Left forelimb (tissue), 1 donor: ENCODE data around the gene MIPOL1.
"Not testable (repeated sequence)": the region's sequence is repeated elsewhere in the genome, so short reads cannot be mapped to it uniquely, and the experiment has no call there.

Source experiments
- DNase-seq: peaks from one replicate; pipeline ENCODE4 v3.0.0-alpha.2; 2018; ENCODE audit warnings: low spot score

The MIPOL1 gene

DNA sequence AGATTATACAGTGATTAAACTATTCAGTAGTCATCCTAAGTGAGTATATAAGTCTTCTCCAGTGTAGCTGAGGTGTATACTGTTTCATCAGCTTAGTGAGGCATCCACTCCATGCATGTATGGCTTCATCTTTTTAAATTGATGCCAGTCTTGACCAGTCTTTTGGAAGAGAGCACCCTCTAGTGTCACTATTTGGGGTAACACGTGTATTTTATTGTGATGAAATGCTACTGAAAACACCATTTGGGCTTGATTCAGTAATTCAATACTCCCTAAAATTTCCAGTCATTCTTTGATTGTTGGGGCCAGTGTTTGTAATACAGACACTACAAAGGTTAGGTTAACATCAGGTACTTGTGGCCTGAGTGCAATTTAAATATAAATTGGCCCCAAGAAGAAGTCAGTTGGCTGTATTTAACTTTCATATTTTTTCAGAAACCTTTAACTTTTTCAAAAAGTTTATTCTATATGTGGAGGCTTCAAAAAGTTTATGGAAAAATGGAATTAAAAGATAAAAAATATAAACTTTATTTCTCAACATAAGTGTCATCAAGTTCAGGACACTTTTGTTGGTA is 35.3 kb downstream of the MIPOL1 start:
- no peak for DNase-seq

DNA sequence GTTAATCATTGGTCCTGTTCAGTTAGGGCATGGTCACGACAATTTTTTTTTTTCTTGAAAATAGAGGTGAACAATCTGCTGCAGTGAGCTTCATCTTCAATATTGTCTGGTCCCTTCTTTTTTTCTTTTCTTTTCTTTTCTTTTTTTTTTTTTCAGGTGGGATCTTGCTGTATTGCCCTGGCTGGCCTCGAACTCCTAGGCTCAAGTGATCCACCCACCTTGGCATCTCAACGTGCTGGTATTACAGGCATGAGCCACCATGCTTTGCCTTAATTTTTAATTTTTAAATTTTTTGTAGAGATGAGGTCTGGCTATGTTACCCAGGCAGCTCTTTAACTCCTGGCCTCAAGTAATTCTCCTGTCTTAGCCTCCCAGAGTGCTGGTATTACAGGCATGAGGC is 36.5 kb downstream of the MIPOL1 start:
- no peak for DNase-seq

DNA sequence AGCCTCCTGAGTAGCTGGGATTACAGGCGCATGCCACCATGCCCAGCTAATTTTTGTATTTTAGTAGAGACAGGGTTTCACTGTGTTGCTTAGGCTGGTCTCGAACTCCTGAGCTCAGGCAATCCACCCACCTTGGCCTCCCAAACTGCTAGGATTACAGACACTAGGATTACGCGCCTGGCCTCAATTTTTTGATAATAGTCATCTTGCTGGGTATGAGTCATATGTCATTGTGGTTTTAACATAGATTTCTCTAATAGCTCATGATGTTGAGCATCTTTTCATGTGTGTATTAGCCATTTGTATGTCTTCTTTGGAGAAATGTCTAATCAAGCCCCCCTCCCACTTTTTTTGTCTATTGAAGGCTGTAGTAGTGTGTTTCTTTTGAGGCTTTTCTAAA is 38.3 kb downstream of the MIPOL1 start:
- not testable (repeated sequence) for DNase-seq

GRCh38 chr14:37237094-37237493 is 39.4 kb downstream of the MIPOL1 start:
- DNase-seq = no peak

DNA sequence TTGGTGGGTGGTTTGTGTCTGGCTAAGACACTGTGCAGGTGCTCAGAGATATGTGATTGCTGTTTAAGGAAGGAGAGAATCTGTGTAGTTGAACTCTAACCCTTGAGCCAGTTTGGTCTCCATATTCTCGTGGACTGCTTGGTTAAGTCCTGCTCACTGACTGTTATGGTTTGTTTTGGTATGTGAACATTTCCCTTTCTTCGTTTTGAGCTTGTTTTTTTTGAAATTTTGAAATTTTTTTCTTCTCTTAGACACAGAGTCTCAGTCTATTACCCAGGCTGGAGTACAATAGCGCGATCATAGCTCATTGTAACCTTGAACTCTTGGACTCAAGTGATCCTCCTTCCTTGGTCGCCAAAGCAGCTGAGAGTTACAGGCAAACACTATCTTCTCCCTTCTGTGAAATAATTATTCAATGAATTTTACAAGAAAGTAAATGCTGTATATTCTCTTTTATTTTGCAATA is 40.0 kb downstream of the MIPOL1 start:
- DNase-seq = no peak

DNA sequence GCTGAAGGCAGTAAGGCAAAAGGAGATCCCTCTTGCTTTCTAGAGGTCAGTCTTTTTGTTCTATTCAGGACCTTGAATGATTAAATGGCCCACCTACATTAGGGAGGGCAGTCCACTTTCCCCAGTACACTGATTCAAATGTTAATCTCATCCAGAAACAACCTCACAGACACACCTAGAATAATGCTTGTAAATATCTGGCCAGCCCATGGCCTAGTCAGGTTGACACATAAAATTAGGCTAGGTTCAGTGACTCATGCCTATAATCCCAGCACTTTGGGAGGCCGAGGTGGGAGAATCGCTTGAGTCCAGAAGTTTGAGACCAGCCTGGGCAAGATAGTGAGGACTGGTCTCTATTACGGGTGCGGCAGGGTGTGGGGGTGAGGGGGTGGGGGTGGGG is 43.5 kb downstream of the MIPOL1 start:
- no peak for DNase-seq

DNA sequence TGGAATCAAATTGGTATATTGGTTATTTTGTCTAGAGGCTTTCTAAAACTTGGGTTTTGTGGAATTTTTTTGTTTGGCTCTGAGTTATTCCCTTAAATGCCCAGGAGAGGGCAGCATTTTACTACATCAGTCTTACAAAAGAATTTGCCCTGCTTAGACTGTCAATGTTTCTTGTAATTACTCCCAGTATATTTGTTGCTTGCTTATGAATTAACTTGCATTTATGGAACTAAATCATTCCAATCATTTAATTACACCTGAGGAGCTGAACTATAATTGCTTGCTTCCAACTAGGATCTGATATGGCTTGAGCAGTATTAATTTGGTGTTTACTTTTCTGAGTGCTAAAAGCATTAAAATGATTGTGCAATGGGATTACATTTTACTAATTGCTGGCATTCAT is 48.7 kb downstream of the MIPOL1 start:
- no peak for DNase-seq

DNA sequence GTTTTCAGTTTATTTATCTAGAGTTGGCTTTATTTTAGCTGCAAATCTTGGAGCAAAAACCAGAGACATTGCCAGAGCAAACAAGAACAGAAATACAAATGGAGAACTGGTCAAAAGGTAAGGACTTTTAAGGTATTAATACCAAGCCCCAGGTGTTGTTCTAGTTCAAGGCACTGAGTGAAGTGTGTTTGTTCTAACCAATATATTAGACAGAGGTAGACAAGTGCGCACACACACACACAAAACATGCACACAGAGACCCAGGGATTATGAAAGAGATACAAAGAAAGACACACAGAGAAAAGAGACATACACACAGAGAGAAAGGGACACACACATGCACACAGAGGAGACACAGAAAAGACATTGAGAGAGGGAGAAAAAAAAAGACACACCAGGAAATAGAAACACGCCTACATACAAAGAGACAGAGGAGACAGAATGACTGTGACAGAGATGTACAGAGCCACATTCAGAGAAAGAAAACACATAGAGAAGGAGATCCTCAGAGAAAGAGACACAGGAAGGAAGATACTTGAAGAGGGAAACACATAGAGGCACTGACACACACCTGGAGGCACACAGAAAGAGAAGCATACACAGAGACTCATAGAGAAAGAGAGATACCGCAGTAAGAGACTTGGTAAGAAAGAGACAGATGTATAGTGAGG is 50.2 kb downstream of the MIPOL1 start:
- no peak for DNase-seq

- DNase-seq = no peak
Measured at GRCh38 chr14:37251775-37252174, 54.0 kb downstream of the MIPOL1 start.

GRCh38 chr14:37252434-37252833 is 54.7 kb downstream of the MIPOL1 start:
- DNase-seq = no peak

- DNase-seq = no peak
Measured at GRCh38 chr14:37253905-37254304, 56.2 kb downstream of the MIPOL1 start.

GRCh38 chr14:37254411-37254947 is 56.7 kb downstream of the MIPOL1 start:
- no peak for DNase-seq

DNA sequence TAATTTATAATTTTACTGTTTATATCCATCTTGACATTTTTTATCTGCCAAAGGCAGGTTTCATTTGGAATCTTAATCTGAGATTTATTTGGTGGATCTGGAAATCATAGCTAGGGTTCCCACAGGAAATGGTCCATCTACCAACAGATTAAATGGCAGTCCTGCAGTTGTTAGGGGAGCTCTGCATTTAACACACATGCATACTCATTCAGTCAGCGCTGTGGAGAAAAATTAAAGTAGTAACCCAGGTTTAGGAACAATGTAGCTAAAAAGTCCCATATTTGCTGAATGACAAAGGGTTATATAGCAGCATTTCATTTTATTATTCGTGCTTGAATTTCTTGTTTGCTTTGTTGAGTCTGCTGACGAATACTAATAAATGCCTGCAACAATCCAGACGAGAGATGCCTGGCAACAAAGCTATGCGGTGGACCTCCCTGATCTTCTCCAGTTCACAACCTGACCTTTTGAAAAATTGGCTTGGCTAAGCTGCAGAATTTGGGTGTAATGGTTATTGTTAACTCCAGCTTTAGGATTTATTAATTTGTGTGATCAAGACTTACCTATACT is 59.8 kb downstream of the MIPOL1 start:
- DNase-seq = no peak

GRCh38 chr14:37262649-37263048 is 64.9 kb downstream of the MIPOL1 start:
- DNase-seq = no peak

DNA sequence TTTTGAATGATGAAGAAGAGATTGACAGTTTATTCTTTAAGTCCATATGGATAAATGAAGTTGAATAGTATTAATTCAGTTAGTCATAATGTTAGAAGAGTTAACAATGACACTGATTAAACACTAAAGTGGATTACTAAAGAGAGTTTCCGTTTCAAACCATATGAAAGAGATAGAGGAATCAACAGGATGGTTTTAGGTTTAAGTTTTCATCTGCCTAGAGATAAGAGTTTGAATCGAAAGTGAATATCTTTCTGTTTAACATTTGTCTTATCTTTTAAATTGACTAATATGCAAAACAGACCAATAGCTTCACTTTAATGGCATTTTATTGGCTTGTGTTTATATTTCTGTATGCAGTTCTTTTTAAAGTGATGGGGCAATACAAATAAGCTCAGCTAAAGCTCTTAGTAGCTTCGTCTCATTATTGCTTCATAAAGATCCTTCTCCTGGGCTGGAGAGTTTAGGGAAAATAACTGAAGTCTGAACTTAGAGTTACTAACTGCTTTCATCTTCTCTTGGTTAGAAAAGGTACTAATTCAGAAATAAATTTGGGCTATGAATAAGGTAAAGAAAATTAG is 66.0 kb downstream of the MIPOL1 start:
- no peak for DNase-seq

- no peak for DNase-seq
Measured at GRCh38 chr14:37268788-37269187, 71.1 kb downstream of the MIPOL1 start.

GRCh38 chr14:37270629-37271028 is 72.9 kb downstream of the MIPOL1 start:
- DNase-seq = no peak

GRCh38 chr14:37272569-37272968 is 74.8 kb downstream of the MIPOL1 start:
- no peak for DNase-seq

DNA sequence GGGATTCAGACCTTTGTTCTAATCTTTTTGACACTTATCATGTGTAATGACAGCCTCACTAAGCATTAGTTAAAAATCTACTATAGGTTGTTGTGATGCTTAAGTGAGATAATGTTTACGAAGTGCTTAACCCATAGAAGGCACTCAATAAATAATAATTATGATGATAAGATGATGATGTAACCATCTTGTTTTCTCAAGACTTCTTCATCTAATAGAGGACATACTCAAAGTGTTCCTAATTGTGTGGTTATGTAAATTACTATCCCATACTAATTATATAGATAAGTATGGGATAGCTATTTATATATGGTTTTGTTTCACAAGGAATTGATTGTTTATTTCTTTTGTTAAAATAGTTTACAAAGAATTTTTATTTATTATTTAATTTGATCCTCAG is 76.9 kb downstream of the MIPOL1 start:
- no peak for DNase-seq

GRCh38 chr14:37275963-37276362 is 78.2 kb downstream of the MIPOL1 start:
- DNase-seq = no peak

GRCh38 chr14:37278636-37279538 is 81.2 kb downstream of the MIPOL1 start:
- no peak for DNase-seq

DNA sequence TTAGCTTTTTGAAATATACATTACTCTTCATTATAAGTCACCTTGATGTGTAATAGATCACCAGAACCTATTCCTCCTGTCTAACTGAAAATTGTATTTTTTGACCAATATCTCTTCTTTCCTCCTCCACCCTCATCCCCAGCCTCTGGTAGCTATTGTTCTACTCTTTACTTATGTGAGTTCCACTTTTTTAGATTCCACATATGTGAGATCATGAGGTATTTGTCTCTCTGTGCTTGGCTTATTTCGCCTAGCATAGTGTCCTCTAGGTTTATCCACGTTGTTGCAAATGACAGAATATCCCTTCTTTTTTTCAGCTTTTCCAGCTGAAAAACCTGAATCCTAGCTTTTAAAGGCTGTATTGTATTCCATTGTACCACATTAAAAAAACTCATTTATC is 82.1 kb downstream of the MIPOL1 start:
- DNase-seq = no peak
